Esophagus squamous epithelium (tissue), 4 donors: Measurements from ENCODE around the gene COPG1.

ENCODE experiments used
- CTCF ChIP-seq, 6 experiments: fragments of 450-650 bp in 4 of 6; fragments of 200-600 bp in 2 of 6; sonication (generic) in 2 of 6; IDR thresholded peaks; one replicate each; pipeline ENCODE4 v1.5.1; 2016 to 2019; ENCODE audit warnings: antibody characterized with exemption in 6 of 6, mild to moderate bottlenecking in 4 of 6, moderate library complexity in 4 of 6
- POLR2A ChIP-seq, 4 donors: fragments of 450-650 bp; IDR thresholded peaks; one replicate each; pipeline ENCODE4 v1.6.1; 2017; ENCODE audit warnings: antibody characterized with exemption in 4 of 4, mild to moderate bottlenecking in 4 of 4, moderate library complexity in 3 of 4

GRCh38 chr3:129320261-129320660, 70.9 kb downstream of the COPG1 start:
- TF ChIP-seq CTCF (IDR thresholded peaks at IDR 0.05) (no peak), POLR2A (IDR thresholded peaks at IDR 0.05) (no peak)
